Measurements from ENCODE around the gene SHISA7. TPM values are rescaled to one million over a fixed set of nuclear protein-coding genes. Genes with fewer than 3 reads are reported as not detected.

Gene SHISA7
- total RNA-seq, 2 donors from 2014 or later: not detected

GRCh38 chr19:55389386-55390317 is 53.4 kb downstream of the SHISA7 start:
- no peak for TF ChIP-seq CTCF (conservative IDR thresholded peaks at IDR 0.05)
- DNase-seq: no peak
- no peak overlapping the region for H3K9ac ChIP-seq (ENCODE audit: extremely low read depth, low read length, poor library complexity, severe bottlenecking)

DNA sequence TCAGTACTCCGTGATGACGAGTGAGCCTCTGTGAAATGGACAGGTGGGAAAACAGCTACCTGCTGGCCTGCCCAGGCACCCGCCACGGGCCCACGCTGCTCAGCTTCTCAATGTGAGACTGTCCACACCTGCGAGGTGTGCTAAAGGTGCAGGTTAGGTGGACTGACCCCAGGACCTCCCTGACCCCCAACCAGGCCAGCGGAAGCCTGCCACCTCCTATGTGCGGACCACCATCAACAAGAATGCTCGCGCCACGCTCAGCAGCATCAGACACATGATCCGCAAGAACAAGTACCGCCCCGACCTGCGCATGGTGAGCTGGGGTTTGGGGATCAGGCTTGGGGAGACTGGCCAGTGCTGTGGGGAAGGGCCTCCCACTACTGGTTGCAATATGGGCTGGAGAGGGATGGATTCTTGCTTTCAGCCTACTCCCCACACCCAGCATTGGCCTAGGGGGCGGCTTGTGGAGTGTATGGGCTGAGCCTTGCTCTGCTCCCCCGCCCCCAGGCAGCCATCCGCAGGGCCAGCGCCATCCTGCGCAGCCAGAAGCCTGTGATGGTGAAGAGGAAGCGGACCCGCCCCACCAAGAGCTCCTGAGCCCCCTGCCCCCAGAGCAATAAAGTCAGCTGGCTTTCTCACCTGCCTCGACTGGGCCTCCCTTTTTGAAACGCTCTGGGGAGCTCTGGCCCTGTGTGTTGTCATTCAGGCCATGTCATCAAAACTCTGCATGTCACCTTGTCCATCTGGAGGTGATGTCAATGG is 55.2 kb downstream of the SHISA7 start:
- no peak for DNase-seq
- Histone ChIP-seq H3K4me1 (ENCODE audit: control insufficient read depth, insufficient read depth, low read length) (peaks cover 21% of the 10 kb centered on the region), H3K9ac (ENCODE audit: extremely low read depth, low read length, poor library complexity, severe bottlenecking) (no peak overlapping the region)

More at GRCh38 chr19:55389386-55390317, 53.4 kb downstream of the SHISA7 start:
- Histone ChIP-seq H3K36me3 (ENCODE audit: control insufficient read depth, insufficient read depth, low read length) (peaks cover 49% of the 10 kb centered on the region), H3K27ac (ENCODE audit: low read depth, low read length) (no peak overlapping the region), H3K9me3 (ENCODE audit: control insufficient read depth, low read length) (no peaks in the 10 kb centered on the region), H3K4me1 (ENCODE audit: control insufficient read depth, insufficient read depth, low read length) (peaks cover 21% of the 10 kb centered on the region), H3K27me3 (ENCODE audit: control insufficient read depth, insufficient read depth, low read length, poor library complexity, severe bottlenecking) (no peaks in the 10 kb centered on the region), H3K4me3 (ENCODE audit: low read length) (no peak overlapping the region)
- WGBS, 2 experiments (ENCODE audit: insufficient coverage in 1 of 2, insufficient read length in 1 of 2): 85 to 87% methylated on average over 15 to 21 of the region's 21 CpGs
- no peaks in the 10 kb centered on the region for H3K27me3 Mint-ChIP-seq (ENCODE audit: insufficient read depth)
- peak overlapping the region; percentile 44 for H3K27ac Mint-ChIP-seq
- H3K9me3 Mint-ChIP-seq: no peaks in the 10 kb centered on the region
- peaks cover 42% of the 10 kb centered on the region for H3K4me1 Mint-ChIP-seq
- no peak overlapping the region for H3K4me3 Mint-ChIP-seq
- H3K36me3 Mint-ChIP-seq (ENCODE audit: low read depth): peaks cover 43% of the 10 kb centered on the region

More for the DNA sequence above, 55.2 kb downstream of the SHISA7 start:
- Histone ChIP-seq H3K4me3 (ENCODE audit: low read length) (peak overlapping the region; percentile 99), H3K27me3 (ENCODE audit: control insufficient read depth, insufficient read depth, low read length, poor library complexity, severe bottlenecking) (no peaks in the 10 kb centered on the region), H3K36me3 (ENCODE audit: control insufficient read depth, insufficient read depth, low read length) (peaks cover 49% of the 10 kb centered on the region), H3K27ac (ENCODE audit: low read depth, low read length) (no peak overlapping the region), H3K9me3 (ENCODE audit: control insufficient read depth, low read length) (no peaks in the 10 kb centered on the region)
- no peak for TF ChIP-seq CTCF (conservative IDR thresholded peaks at IDR 0.05)
- Mint-ChIP-seq H3K4me3 (peak overlapping the region; percentile 98), H3K9me3 (no peaks in the 10 kb centered on the region), H3K27ac (no peak overlapping the region), H3K36me3 (ENCODE audit: low read depth) (peaks cover 43% of the 10 kb centered on the region), H3K4me1 (peaks cover 46% of the 10 kb centered on the region), H3K27me3 (ENCODE audit: insufficient read depth) (no peaks in the 10 kb centered on the region)
- 92 to 93% methylated on average over 10 to 24 of the region's 24 CpGs for WGBS, 2 experiments (ENCODE audit: insufficient coverage in 1 of 2, insufficient read length in 1 of 2)

Data from endodermal cell (in vitro differentiated cells).